PFSK-1 (cell line): ENCODE data around the gene SBSN. TPM values are rescaled to one million over a fixed set of nuclear protein-coding genes. Genes with fewer than 3 reads are reported as not detected.

ENCODE experiments used
- FOXP2 ChIP-seq: optimal IDR thresholded peaks from 2 replicates; pipeline ENCODE3; 2011; ENCODE audit warnings: borderline replicate concordance, control low read depth, inconsistent platforms; ENCODE audit not compliant: insufficient read depth; ENCODE audit errors: extremely low read length, extremely low read depth
- POLR2AphosphoS5 ChIP-seq: IDR thresholded peaks from 2 replicates; pipeline ENCODE4 v1.6.1; 2012; ENCODE audit warnings: low read depth, mild to moderate bottlenecking, control low read depth, low read length, moderate library complexity
- SIN3A ChIP-seq: IDR thresholded peaks from 2 replicates; pipeline ENCODE4 v1.6.1; 2012; ENCODE audit warnings: mild to moderate bottlenecking, low read length, moderate library complexity, borderline replicate concordance; ENCODE audit not compliant: insufficient read depth
- TAF1 ChIP-seq: IDR thresholded peaks from 2 replicates; pipeline ENCODE4 v1.6.1; 2012; ENCODE audit warnings: low read length, control low read depth, borderline replicate concordance; ENCODE audit not compliant: insufficient read depth
- polyA plus RNA-seq: library from polyadenylated mRNA; unstranded; fragments of >200 nt; gene quantifications from one replicate; pipeline ENCODE4 v1.2.1, GENCODE V29; 2012; ENCODE audit warnings: low read depth, missing spikeins; ENCODE audit not compliant: insufficient read length
- TF ChIP-seq, protein P1 (sequence below), 2 experiments: IDR thresholded peaks; 2 replicates each; pipeline versions ENCODE4 v1.6.1 to v1.8.0; 2011 to 2012; ENCODE audit warnings: low read depth in 2 of 2, low read length in 2 of 2, control low read depth in 1 of 2, inconsistent platforms in 1 of 2, mild to moderate bottlenecking in 1 of 2, moderate library complexity in 1 of 2; ENCODE audit not compliant: insufficient read depth in 1 of 2

SBSN gene
- polyA plus RNA-seq: 0.14 TPM

- no peak for TF ChIP-seq TAF1
Measured at GRCh38 chr19:35528218-35529038, at the start of gene SBSN. Gene SBSN (minus strand): TSS chr19:35528311. CDS start chr19:35528281, 30 bp downstream.

DNA sequence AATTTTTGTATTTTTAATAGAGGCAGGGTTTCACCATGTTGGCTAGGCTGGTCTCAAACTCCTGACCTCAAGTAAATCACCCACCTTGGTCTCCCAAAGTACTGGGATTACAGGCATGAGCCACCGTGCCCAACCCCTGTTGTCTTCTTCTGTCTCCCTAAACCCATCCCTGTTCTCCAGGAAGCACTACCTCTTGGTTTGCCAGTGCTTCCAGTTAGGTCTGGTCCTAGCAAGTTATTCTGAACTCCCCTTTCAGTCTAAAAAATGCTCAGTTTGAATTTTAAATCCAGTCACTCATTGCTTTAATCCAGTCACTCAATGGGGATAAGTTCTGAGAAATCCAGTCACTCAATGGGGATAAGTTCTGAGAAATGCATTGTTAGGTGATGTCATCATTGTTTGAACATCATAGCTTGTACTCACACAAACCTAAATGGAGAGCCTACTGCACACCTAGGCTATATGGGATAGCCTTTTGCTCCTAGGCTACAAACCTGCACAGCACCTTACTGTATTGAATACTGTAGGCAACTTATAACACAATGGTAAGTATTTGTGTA, 43.4 kb upstream of the SBSN start:
- TF ChIP-seq SIN3A: no peak

- TF ChIP-seq SIN3A (no peak), POLR2AphosphoS5 (no peak), FOXP2 (no peak), TAF1 (no peak)
- TF ChIP-seq, protein P1, sequence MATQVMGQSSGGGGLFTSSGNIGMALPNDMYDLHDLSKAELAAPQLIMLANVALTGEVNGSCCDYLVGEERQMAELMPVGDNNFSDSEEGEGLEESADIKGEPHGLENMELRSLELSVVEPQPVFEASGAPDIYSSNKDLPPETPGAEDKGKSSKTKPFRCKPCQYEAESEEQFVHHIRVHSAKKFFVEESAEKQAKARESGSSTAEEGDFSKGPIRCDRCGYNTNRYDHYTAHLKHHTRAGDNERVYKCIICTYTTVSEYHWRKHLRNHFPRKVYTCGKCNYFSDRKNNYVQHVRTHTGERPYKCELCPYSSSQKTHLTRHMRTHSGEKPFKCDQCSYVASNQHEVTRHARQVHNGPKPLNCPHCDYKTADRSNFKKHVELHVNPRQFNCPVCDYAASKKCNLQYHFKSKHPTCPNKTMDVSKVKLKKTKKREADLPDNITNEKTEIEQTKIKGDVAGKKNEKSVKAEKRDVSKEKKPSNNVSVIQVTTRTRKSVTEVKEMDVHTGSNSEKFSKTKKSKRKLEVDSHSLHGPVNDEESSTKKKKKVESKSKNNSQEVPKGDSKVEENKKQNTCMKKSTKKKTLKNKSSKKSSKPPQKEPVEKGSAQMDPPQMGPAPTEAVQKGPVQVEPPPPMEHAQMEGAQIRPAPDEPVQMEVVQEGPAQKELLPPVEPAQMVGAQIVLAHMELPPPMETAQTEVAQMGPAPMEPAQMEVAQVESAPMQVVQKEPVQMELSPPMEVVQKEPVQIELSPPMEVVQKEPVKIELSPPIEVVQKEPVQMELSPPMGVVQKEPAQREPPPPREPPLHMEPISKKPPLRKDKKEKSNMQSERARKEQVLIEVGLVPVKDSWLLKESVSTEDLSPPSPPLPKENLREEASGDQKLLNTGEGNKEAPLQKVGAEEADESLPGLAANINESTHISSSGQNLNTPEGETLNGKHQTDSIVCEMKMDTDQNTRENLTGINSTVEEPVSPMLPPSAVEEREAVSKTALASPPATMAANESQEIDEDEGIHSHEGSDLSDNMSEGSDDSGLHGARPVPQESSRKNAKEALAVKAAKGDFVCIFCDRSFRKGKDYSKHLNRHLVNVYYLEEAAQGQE (IDR thresholded peaks at IDR 0.05; ENCODE audit: insufficient read depth in 1 of 2, low read depth in 2 of 2, low read length in 2 of 2): no peak
Measured at GRCh38 chr19:35569281-35569781, 41.2 kb upstream of the SBSN start.

DNA sequence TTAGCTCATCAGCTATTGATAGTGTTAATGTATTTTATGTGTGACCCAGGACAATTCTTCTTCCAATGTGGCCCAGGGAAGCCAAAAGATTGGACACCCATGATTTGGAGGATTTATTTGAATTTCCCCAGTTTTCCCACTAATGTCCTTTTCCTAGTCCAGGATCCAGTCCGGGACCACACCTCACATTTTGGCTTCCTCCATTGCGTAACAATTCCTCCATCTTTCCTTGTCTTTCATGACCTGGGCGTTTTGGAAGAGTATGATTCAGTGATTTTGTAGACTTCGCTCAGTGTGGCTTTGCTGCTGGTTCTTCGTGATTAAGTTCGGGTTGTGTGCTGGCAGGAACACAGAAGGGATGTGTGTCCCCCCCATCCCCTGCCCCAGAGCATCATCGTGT, 38.6 kb upstream of the SBSN start:
- TF ChIP-seq SIN3A (no peak), FOXP2 (no peak), POLR2AphosphoS5 (no peak), TAF1 (no peak)
- TF ChIP-seq, protein P1 (IDR thresholded peaks at IDR 0.05; ENCODE audit: insufficient read depth in 1 of 2, low read depth in 2 of 2, low read length in 2 of 2): no peak

DNA sequence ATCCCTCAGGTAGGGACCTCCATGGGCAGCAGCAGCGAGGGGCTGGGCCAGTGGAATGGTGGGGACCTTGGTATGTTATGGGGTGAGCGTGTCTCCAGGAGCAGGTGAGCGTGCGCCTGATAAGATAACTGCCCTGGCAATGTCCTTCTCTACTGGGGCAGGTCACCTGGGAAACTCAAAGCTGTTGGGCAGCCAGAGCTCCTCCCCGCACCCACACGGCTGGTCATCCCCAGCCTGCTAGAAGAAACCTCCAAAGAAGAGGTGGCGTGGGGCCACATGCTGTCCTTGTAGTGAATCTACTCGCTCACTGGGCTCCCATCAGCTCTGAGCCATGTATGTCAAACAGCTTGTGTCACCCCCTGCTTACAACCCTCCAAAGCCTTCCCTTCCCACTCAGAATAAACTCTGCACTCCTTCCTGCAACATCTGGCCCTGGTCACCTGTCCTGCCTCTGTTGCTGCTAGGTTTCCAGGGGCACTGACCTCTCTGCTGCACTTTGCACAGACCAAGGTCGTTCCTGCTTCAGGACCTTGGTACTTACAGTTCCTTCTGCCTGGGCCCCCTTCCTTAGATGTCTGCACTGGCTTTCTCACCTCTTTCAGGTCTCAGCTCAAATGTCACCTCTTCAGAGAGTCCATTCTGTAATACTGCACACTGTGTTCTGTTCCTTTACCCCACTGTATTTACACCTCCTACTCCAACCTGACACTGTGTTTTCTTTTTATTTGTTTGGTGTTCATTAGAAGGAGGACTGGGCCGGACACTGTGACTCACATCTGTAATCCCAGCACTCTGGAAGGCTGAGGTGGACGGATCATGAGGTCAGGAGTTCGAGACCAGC, 37.1 kb upstream of the SBSN start:
- TF ChIP-seq POLR2AphosphoS5 (no peak), FOXP2 (no peak), TAF1 (no peak), SIN3A (no peak)
- TF ChIP-seq, protein P1 (IDR thresholded peaks at IDR 0.05; ENCODE audit: insufficient read depth in 1 of 2, low read depth in 2 of 2, low read length in 2 of 2): no peak
